RPMI7951 (cell line): Measurements from ENCODE around the gene MAML3. TPM values are rescaled to one million over a fixed set of nuclear protein-coding genes. Genes with fewer than 3 reads are reported as not detected.

Source experiments
- DNase-seq: peaks from one replicate; pipeline ENCODE4 v3.0.0-alpha.2; 2012; ENCODE audit warnings: low read depth
- total RNA-seq: library from RNA; depleted of rRNA; stranded (reverse); fragments of >200 nt; shearing (Covaris generic); gene quantifications from 2 replicates; pipeline ENCODE4 v1.2.3, GENCODE V29; 2014

The MAML3 gene
- total RNA-seq, 1 experiment from 2014 or later: 3.2 TPM

DNA sequence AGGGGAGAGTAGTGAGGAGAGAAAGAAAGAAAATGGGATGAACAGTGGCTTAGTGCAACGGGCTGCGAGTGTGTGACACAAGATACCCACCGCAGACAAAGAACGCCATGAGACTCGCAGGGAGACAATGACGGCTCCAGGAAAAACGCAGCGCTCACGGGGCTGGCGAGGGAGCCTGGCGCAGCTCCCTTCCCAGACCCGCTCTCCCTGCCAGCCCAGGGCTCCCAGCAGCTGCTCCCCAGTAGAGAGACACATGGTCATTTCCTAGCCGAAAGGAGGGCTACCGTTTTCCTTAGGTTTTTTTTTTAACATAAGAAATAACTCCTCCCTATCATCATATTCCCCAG, 149.5 kb downstream of the MAML3 start:
- DNase-seq: no peak

DNA sequence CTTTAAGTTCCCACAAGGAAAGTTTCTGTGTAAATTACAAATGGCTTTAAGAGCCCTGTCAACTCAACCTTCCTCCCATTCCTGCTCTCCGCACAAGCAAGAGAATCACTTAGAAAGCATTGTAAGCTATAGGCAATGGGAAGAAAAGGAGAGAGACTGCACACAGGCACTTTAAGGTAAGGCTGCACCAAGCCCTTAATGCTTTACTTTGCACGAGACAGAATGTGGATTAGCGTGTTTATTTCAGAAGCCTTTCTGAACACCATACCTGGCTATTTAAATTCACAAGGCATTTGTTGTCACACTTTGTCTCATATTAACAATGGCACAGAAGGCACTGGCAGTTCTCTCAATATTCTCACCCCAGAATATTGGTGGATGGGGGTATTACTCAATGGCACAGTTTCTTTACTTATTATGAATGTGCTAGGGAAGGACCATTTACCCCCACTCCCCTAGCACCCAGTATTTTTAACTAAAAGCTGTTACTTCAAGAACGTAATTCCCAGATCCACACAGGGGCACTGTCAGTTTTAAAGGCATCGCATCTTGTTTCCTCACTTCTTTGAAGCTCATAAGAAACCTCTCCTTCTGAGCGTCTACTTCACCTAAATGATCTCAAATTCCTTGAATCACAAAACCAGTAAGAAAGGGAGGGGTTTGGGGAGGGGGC, 150.0 kb downstream of the MAML3 start:
- no peak for DNase-seq

DNA sequence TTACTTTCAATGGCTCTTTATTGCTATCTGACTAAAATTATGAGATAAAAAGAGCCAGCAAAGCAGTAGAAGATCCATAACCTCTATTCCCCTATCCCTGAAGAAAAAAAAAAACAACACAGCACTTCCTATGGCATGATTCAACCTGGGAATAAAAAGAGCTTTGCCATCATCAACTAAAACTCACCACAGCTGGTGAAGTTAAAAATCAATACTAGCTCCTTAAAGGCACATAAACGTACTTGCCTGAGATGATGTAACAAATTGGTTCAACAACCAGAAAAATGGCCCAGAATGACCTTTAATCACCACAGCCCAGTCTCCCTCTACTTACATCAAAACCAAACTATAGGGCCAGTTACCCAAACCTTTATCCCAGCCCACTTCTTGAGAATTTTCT, 153.8 kb downstream of the MAML3 start:
- DNase-seq: no peak

DNA sequence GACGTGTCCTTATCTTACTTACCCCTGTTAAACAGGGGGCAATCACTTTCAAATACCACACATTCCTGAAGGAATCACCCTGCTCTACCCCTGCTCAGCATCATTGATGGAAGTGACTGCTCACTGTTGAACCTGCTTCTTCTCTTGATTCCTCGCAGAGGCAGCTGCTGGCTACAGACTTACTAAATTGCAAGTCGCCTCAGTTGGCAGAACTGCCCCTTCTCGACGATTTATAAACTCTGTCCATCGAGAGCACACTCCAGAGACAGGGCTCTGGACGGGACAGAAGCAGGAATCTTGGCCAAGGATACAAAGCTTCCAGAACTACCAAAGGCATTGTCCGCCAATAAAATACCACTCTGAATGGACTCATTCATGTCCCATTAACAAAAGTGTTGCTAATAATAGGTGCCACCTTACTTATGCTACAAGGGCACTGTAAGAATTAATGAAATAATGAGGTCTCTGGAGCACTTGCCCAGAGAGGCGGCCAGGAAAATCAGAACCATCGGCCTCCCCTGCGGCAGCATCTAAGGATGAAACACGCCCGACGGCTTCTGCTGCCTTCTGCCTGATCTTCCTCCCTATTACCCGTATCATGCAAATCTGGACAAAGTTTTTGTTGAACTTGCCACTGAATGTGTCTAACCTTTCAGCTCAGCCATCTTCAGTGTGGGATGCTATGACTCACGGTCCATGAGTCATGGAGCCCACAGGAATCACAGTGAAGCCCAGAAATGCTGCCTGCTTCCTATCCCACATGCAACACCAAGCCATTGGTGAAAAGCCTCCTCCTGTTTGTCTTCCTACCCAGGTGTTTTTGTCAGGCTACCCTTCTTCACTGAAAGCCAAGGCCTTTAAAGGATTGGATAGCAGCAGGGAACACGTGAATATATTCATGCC, 164.9 kb downstream of the MAML3 start:
- DNase-seq: peak; percentile 94

DNA sequence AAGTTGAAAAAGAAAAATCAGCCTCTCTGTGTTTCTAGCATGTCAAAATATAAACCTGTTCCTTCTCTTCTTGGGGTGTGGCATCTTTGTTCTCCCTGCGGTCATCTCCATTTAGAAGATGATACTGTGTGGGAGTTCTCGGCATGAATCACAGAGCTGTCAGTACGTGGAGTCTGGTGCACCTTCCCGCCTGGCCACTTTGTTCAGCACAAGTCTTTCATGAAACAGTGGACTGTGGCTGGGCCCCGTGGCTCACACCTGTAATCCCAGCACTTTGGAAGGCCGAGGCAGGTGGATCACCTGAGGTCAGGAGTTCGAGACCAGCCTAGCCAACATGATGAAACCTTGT, 166.5 kb downstream of the MAML3 start:
- DNase-seq: no peak

DNA sequence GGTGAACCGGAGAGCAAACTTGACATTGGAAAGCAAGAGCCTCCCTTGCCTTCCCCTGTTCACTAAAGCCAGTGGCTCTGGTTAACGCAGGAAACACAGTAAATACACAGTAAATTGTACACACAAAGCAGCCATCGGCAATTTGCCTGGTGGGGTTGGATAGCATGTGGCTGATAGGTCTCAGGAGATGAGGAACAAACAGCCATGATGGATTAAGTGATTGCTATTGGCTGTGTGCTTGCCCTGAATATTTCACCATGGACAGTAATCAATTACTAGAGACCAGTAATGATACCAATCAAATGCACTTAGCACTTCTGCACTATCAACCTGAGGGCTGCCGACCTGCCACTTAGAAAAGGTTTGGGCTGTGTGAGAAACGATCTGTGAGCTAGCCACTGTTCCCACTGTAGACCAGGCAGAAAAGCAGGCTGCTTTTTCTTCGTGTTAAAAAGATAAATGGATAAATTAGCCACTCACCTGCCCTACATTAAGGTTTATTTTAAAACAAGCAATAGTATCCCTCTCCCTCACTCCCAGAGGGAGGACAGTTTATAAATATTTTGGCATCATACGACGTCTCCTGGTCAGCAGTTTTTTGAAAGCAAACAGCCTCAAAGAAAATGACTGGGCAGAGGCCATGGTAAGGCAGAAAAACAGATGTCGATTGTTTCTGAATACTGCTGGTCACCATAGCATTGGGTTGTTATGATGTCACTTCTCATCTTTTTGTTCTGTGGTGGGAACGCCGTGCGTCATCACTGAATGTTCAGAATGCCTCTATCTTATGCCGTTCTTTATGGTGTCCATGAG, 167.1 kb downstream of the MAML3 start:
- peak; percentile 70 for DNase-seq

DNA sequence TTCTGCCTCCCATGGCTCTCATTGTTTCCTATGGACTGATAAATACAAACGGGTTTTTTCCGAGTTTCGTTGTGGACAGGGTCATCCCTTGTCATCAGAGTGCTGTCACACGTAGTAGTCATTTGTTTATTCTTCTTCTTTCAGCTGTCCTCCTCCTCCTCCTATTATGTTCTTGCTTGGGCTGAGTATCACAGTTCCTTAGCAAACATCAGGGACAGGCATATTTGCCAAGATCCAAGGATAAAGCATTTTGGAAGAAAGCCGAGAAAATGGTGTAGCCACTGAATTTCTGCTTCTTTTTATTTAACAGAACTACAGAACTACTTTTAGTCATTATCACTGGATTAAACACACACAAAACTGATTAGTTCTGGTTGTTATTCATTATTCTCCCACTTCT, 167.9 kb downstream of the MAML3 start:
- DNase-seq: no peak

DNA sequence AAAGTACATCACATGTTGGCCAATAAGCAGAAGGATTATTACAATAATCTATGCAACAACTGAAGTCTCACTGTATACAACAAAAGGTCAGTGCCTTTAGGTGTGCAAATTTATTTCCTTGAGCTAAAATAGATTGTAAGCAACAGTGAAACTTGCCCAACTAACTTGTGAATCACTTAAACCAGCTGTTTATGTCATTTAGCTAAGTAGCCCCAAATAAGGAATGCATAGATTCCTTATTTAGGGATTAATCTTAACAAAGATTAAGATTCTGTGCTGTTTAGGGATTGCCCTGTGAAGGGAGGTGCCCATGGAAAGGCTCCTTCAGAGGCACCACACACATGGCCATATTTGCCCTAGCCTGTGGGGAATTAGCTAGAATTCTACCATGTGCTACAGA, 168.6 kb downstream of the MAML3 start:
- no peak for DNase-seq

DNA sequence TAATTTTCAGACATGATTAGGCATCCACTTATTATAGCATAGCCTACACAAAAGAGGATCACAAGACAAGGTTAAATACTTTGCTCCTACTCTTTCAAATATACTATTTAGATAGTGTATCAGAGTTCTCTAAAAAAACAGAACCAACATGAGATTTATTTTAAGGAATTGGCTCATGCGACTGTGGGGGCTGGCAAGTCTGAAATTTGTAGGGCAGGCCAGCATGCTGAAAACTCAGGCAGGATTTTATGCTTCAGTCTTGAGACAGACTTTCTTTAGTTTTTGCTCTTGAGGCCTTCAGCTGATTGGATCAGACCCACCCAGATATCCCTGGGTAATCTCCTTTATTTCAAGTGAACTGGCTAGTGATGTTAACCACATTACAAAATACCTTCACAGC, 169.5 kb downstream of the MAML3 start:
- no peak for DNase-seq

DNA sequence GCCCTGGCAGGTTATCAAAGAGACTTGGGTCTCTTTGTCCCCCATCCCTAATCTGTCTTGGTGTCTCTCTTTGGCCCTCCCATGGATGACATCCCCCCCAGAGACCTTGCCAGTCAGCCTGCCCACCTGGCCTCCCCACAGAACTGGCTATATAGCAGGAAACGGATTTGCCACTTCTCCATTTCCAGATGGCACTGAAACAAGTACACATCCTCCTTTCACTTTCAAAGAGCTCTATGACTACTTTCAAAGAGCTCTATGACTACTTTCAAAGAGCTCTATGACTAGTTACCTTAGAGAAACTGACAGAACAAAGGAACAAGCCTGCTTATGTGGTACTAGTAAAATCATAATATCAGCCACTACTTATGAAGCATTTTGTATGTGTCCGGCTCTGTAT, 175.3 kb downstream of the MAML3 start:
- no peak for DNase-seq

DNA sequence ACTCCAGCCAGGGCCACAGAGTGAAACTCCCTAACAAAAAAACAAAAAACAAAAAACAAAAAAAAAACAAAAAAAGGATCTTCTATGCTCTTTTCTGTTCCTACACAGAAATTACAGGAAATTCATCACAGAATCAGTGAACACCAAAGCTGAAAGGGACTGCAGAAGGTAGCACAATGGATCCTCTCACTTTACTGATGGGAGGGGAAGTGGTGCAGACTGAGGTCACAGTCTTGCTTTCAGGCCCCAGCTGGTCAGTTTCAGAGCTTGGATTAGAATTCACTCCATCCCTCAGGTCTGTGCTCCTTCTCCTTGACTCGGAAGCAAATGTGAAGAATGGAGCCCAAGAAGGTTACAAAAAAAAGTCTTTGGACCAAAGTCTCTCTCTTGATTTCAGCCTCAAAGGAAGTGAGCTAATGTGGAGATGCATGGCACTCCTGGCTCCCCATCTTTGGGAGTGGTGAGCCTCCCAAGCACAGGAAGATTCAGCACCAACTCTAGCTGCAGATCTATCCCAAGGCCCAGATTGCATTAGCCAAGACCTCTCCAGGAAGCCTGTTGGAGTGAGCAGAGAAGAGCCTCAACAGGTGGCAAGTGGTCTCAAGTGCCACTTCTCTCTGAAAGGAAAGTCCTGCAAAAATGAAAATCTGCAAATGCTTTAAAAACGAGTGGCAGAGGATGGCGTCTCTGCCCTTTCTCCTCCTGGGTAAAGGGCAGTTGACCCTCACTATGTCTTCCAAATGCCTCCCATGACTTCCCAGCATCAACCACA, 176.0 kb downstream of the MAML3 start:
- DNase-seq: no peak

DNA sequence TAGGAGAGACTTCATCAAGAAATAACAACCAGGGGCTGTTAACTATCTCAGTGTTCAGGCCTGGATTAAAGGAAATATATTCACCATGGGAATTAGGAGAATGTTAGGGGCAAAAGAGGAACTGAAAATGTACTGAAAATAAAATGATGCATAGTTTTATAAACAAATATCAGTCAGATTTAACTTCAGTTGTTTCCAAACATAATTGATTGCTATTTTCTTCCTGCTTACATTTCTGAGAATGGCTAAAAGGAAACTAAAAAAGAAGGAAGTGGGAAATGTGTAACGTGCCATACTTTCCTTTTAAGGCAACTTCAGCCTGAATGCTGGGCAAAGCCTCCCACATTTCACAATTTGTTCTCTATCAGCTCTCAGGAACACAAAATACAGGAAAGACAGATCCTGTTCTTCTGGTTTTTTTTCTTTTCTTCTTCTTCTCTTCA, 178.1 kb downstream of the MAML3 start:
- DNase-seq: peak; percentile 15

DNA sequence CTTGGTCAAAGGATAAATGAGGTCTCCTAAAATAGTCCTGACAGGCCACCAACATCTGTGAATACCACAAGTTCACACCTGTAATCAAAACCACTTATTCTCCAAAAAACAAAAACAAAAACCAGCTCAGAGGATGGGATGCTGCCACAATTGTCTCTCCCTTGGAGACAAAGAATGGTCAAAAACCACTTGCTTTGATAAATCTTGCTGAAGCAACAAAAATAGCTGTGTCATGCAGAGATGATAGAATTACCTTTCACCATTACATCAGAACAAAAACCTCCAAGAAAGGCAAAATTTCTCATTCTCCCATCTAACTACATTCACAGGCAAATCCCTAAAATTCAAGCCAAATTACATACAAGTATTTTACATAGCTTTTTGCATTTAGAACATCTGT, 180.4 kb downstream of the MAML3 start:
- DNase-seq: no peak

DNA sequence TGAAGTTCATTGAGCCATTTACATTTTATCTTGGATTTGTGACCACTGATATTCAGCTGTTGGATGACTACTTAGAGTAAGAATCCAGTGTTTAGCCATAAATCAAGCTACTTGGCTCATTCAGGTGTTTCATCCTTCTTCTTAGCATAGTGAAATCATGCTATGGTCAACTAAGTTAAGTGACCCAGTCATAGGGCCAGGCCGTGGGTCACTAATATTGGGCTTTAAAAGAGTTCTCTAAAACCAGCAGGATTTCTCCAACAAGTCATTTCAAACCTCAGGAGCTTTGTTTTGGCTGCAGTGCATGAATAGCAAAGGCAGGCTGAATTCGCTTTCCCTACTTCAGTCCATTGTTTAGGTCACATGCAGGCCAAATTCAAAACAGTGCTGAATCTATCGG, 181.0 kb downstream of the MAML3 start:
- no peak for DNase-seq

DNA sequence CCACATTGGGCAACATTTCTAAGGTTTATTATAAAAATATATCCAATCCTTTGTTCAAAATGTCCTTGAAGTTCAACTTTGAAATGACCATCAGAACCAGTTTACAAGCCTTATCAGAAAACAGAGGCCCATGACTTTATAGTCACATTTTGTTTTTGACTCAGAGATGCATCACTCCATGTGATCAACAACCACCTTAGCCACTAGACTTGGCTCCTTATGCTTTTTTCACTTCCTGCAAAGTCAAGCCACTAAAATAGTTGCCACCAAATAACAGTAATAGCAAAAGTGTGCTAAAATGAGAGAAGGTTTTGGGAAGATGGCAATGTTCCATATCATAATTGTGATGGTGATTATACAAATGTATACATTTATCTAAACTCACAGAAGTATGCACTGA, 181.7 kb downstream of the MAML3 start:
- DNase-seq: no peak

DNA sequence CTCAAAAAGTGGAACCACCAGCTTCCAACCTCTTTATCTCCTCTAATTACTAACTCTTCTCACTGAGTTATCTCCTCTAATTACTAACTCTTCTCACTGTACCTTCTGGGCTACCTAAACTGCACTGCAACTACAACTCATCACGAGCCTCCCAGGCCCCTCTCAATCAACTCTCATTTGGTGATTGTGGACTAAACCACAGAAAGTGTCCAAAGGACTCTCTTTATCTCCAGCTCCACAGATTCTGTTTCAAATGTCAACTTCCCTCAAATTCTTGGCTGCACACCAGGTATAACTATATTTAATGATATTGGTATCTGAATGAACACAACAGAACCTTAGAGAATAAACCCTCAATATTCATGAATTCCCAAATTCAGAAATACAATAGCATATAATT, 182.9 kb downstream of the MAML3 start:
- no peak for DNase-seq

DNA sequence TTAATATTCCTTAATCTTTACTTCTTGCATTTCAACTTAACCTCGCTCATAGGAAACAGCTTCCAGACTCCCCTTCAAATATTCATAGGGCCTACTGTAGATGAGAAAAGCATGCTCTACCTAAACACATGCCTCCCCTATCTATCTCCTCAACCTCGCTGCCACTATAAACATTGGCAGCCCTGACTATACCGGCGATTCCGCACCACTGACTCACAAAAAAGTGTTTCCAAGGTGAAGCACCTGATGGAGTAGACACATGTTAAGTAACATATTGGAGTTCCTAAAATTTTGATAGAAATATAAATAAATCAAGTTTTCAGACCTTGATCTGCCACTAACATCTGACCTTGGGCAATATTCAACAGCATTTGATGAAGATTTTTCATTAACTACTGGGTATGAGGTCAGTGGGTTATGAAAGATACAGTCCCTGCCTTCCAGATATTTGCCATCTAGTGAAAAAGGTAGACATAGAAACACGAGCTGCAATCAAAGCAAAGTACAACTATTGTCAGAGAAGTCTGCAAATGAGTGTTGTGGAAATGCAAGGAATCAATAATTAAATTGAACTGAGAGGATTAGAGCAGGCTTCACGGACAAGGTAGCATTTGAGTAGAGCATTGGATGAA, 184.2 kb downstream of the MAML3 start:
- DNase-seq: no peak

DNA sequence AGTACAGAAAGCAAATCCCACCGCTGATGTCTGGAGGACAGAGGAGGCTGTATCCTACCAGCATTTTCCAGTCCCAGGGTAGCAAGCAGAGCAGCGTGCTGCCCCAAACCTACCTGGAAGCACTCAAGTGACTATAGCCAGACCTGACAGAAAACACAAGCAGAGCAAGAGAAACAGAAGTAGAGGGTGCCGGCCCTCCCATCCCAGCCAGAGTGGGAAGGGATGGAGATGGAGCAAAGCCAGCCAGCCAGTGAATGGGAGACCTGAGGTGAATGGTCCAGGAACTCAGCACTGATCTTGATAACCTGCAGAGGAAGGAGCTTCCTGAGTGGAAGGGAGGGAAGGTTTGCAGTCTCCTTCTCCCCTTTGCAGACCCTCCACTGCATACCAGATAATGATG, 185.2 kb downstream of the MAML3 start:
- DNase-seq: no peak

DNA sequence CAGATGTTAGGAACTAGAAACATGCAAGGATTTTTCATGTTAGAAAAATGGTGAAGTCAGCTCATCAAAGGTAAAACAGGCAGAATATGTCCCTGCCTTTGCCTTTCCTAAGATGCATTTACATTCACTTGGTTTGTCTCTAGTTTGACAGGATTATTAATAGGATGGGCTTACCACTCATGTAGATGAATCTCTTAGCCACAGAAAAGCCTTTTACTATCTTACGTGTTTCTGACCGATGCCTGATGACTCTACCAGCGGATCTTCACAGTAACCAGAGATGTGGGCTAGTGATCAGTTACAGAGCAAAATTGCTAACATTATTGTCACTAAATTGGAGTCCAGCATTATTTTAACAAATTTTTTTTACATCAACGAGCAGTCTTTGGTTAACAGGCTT, 187.6 kb downstream of the MAML3 start:
- no peak for DNase-seq

DNA sequence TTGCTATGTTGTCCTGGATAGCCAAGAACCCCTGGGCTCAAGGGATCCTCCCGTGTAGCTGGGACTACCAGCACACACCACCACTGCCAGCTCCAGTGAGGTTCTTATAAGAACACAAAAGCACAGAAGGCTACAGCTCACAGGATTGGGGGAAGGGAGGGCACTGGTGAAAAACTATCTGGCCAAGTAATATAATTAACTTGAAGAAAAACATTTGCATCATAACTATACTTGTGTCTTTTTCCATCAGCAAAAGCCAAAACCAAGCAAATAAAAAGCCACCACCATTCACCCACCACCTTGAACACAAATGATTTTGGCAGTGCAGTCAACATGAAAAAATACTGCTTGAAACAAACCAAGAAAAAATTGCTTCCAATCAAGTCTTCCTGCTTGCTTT, 188.2 kb downstream of the MAML3 start:
- DNase-seq: no peak

DNA sequence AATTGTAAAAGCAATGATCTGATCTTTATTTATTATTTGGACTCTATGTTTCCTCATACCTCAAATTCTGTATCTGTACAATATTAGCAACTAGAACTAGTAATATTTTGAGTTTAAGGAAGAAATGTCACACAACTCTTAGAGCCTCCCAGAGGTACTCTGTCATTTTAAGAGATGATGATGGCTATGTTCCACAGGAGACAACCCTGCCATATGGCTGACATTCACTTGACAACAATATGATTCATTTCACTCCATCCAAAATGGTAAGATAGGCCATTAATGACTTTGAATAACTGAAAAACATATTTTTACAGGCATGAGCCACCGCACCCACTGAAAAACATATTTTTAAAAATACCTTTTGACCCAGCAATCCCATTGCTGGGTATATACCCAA, 190.3 kb downstream of the MAML3 start:
- DNase-seq: no peak
